ENCODE data around the gene ZNRF4.

The ZNRF4 gene

GRCh38 chr19:5497297-5497696 is 42.1 kb downstream of the ZNRF4 start:
- no peak overlapping the region for H3K4me3 ChIP-seq (ENCODE audit: low read length)
- H3K9me3 ChIP-seq (ENCODE audit: control insufficient read depth, low read length), result no peaks in the 10 kb centered on the region
- H3K27me3 ChIP-seq (ENCODE audit: control insufficient read depth, insufficient read depth, low read length), result peaks cover 18% of the 10 kb centered on the region
- no peak overlapping the region for H3K9ac ChIP-seq (ENCODE audit: low read length)
- H3K4me1 ChIP-seq (ENCODE audit: control insufficient read depth, insufficient read depth, low read length), result no peaks in the 10 kb centered on the region
- H3K36me3 ChIP-seq (ENCODE audit: control insufficient read depth, insufficient read depth, low read length), result no peaks in the 10 kb centered on the region

DNA sequence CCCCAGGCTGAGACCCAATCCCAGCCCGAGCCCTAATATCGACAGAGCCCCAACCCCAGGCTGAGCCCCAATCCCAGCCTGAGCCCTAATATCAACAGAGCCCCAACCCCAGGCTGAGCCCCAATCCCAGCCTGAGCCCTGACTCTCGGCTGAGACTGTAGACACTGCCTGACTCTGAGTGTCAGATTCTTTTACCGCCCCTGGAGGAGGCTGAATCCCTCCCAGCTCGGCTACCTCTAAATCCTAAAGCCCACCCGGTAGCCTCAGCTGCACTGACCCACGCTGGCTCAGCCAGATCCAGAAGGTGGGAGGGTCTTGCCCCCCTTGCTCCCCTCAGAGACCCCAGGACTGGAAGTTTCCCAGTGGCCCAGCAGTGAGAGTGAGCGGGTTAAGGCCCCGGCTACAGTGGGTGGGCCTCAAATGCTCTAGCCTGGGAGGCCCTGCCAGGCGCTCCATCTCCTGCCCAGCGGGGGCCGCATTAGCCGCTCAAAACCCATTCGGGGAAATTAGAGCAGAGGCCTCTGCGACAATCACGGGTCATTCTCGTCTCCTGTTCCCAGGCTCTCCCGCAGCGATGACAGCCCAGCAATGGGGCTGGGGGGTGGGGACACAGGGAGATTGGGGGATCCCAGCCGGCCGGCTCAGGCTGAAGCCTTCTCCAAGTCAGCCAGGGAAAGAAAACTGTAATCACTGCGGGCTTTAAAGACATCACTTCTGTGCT is 43.8 kb downstream of the ZNRF4 start:
- Histone ChIP-seq H3K9ac (ENCODE audit: low read length) (no peak overlapping the region), H3K9me3 (ENCODE audit: control insufficient read depth, low read length) (no peaks in the 10 kb centered on the region), H3K4me1 (ENCODE audit: control insufficient read depth, insufficient read depth, low read length) (no peaks in the 10 kb centered on the region), H3K27me3 (ENCODE audit: control insufficient read depth, insufficient read depth, low read length) (peaks cover 7% of the 10 kb centered on the region), H3K4me3 (ENCODE audit: low read length) (no peak overlapping the region), H3K36me3 (ENCODE audit: control insufficient read depth, insufficient read depth, low read length) (no peaks in the 10 kb centered on the region)

- Histone ChIP-seq H3K36me3 (ENCODE audit: control insufficient read depth, insufficient read depth, low read length) (no peaks in the 10 kb centered on the region), H3K4me1 (ENCODE audit: control insufficient read depth, insufficient read depth, low read length) (no peaks in the 10 kb centered on the region), H3K9me3 (ENCODE audit: control insufficient read depth, low read length) (no peaks in the 10 kb centered on the region), H3K4me3 (ENCODE audit: low read length) (no peak overlapping the region), H3K27me3 (ENCODE audit: control insufficient read depth, insufficient read depth, low read length) (peaks cover 7% of the 10 kb centered on the region), H3K9ac (ENCODE audit: low read length) (no peak overlapping the region)
Measured at GRCh38 chr19:5501907-5502306, 46.7 kb downstream of the ZNRF4 start.

DNA sequence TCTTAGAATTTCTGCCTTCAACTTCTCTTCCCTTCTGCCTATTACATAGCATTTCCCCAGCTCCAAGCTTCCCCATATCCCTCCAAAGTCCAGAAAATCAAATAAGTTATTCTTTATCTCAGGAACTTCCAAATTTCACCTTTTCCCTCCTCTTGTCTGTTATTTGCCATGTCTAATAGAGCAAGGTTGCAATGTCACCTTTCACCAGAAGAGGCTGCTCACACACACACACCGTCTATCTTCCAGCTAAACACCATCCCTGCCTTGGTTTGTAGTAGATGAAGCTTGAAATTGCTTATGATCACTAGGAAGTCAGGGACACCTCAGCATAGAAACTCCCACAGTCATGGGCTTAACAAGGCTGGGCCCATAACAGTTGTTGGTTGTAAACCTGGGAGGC is 48.4 kb downstream of the ZNRF4 start:
- Histone ChIP-seq H3K9ac (ENCODE audit: low read length) (no peak overlapping the region), H3K36me3 (ENCODE audit: control insufficient read depth, insufficient read depth, low read length) (no peaks in the 10 kb centered on the region), H3K9me3 (ENCODE audit: control insufficient read depth, low read length) (no peaks in the 10 kb centered on the region), H3K27me3 (ENCODE audit: control insufficient read depth, insufficient read depth, low read length) (peaks cover 7% of the 10 kb centered on the region), H3K4me3 (ENCODE audit: low read length) (no peak overlapping the region), H3K4me1 (ENCODE audit: control insufficient read depth, insufficient read depth, low read length) (no peaks in the 10 kb centered on the region)

GRCh38 chr19:5504114-5504513 is 48.9 kb downstream of the ZNRF4 start:
- H3K9ac ChIP-seq (ENCODE audit: low read length), result no peak overlapping the region
- no peak overlapping the region for H3K4me3 ChIP-seq (ENCODE audit: low read length)
- H3K9me3 ChIP-seq (ENCODE audit: control insufficient read depth, low read length), result no peaks in the 10 kb centered on the region
- H3K4me1 ChIP-seq (ENCODE audit: control insufficient read depth, insufficient read depth, low read length), result no peaks in the 10 kb centered on the region
- peaks cover 3% of the 10 kb centered on the region for H3K27me3 ChIP-seq (ENCODE audit: control insufficient read depth, insufficient read depth, low read length)
- no peaks in the 10 kb centered on the region for H3K36me3 ChIP-seq (ENCODE audit: control insufficient read depth, insufficient read depth, low read length)

Data from mucosa of stomach (tissue), 1 donor.